HUES48 (cell line): ENCODE measurements around the gene CDK19.

Experiments
- H3K27ac ChIP-seq: one replicate; pipeline ENCODE4 v1.7.0; 2013; ENCODE audit warnings: low read depth, low read length, inconsistent platforms
- H3K27me3 ChIP-seq: 2 replicates; pipeline ENCODE4 v1.6.1; 2013; ENCODE audit warnings: mild to moderate bottlenecking, low read length; ENCODE audit not compliant: control insufficient read depth, insufficient read depth
- H3K36me3 ChIP-seq: 2 replicates; pipeline ENCODE4 v1.6.1; 2013; ENCODE audit warnings: low read length; ENCODE audit not compliant: control insufficient read depth, insufficient read depth
- H3K4me1 ChIP-seq: 2 replicates; pipeline ENCODE4 v1.6.1; 2013; ENCODE audit warnings: mild to moderate bottlenecking, low read length; ENCODE audit not compliant: control insufficient read depth, insufficient read depth
- H3K4me3 ChIP-seq: 2 replicates; pipeline ENCODE4 v1.5.1; 2013; ENCODE audit warnings: mild to moderate bottlenecking, low read depth, low read length
- H3K9ac ChIP-seq: 2 replicates; pipeline ENCODE4 v1.6.1; 2013; ENCODE audit warnings: mild to moderate bottlenecking, low read depth, low read length, moderate library complexity
- H3K9me3 ChIP-seq: 2 replicates; pipeline ENCODE4 v1.6.1; 2013; ENCODE audit warnings: low read length; ENCODE audit not compliant: control insufficient read depth, insufficient read depth

The CDK19 gene

GRCh38 chr6:110703906-110704594 is 111.2 kb downstream of the CDK19 start:
- Histone ChIP-seq H3K4me3 (no peak overlapping the region), H3K36me3 (no peaks in the 10 kb centered on the region), H3K9ac (no peak overlapping the region), H3K9me3 (no peaks in the 10 kb centered on the region), H3K4me1 (peaks cover 11% of the 10 kb centered on the region), H3K27ac (no peak overlapping the region), H3K27me3 (no peaks in the 10 kb centered on the region; the same call in 1 of the 2 replicates)

- H3K27me3 ChIP-seq = no peaks in the 10 kb centered on the region; the same call in 1 of the 2 replicates
- H3K4me1 ChIP-seq = peaks cover 3% of the 10 kb centered on the region
- no peak overlapping the region for H3K27ac ChIP-seq
- no peak overlapping the region for H3K9ac ChIP-seq
- H3K36me3 ChIP-seq = no peaks in the 10 kb centered on the region
- no peak overlapping the region for H3K4me3 ChIP-seq
- no peaks in the 10 kb centered on the region for H3K9me3 ChIP-seq
These were observed 112.0 kb downstream of the CDK19 start for GRCh38 chr6:110703010-110703905.

- Histone ChIP-seq H3K4me1 (no peaks in the 10 kb centered on the region), H3K9ac (no peak overlapping the region), H3K9me3 (no peaks in the 10 kb centered on the region), H3K36me3 (no peaks in the 10 kb centered on the region), H3K27me3 (no peaks in the 10 kb centered on the region; the same call in 1 of the 2 replicates), H3K27ac (no peak overlapping the region), H3K4me3 (no peak overlapping the region)
These were observed 115.5 kb downstream of the CDK19 start for GRCh38 chr6:110699780-110700179.

GRCh38 chr6:110693994-110694393 is 121.3 kb downstream of the CDK19 start:
- Histone ChIP-seq H3K9me3 (no peaks in the 10 kb centered on the region), H3K27ac (no peak overlapping the region), H3K4me3 (no peak overlapping the region), H3K4me1 (peaks cover 10% of the 10 kb centered on the region), H3K9ac (no peak overlapping the region), H3K27me3 (no peaks in the 10 kb centered on the region), H3K36me3 (no peaks in the 10 kb centered on the region)

- no peaks in the 10 kb centered on the region for H3K27me3 ChIP-seq
- H3K36me3 ChIP-seq = no peaks in the 10 kb centered on the region
- H3K4me1 ChIP-seq = peaks cover 14% of the 10 kb centered on the region
- H3K4me3 ChIP-seq = no peak overlapping the region
- H3K27ac ChIP-seq = no peak overlapping the region
- no peaks in the 10 kb centered on the region for H3K9me3 ChIP-seq
- H3K9ac ChIP-seq = no peak overlapping the region
These were observed 122.0 kb downstream of the CDK19 start for GRCh38 chr6:110693296-110693695.

- H3K9ac ChIP-seq = no peak overlapping the region
- no peaks in the 10 kb centered on the region for H3K36me3 ChIP-seq
- peaks cover 14% of the 10 kb centered on the region for H3K4me1 ChIP-seq
- no peak overlapping the region for H3K27ac ChIP-seq
- H3K9me3 ChIP-seq = no peaks in the 10 kb centered on the region
- no peaks in the 10 kb centered on the region for H3K27me3 ChIP-seq
- H3K4me3 ChIP-seq = no peak overlapping the region
These were observed 124.4 kb downstream of the CDK19 start for GRCh38 chr6:110690916-110691315.

GRCh38 chr6:110690106-110690654 is 125.1 kb downstream of the CDK19 start:
- H3K9ac ChIP-seq = no peak overlapping the region
- peaks cover 14% of the 10 kb centered on the region for H3K4me1 ChIP-seq
- H3K27me3 ChIP-seq = no peaks in the 10 kb centered on the region
- no peaks in the 10 kb centered on the region for H3K36me3 ChIP-seq
- H3K27ac ChIP-seq = no peak overlapping the region
- no peaks in the 10 kb centered on the region for H3K9me3 ChIP-seq
- no peak overlapping the region for H3K4me3 ChIP-seq

GRCh38 chr6:110689275-110689935 is 125.9 kb downstream of the CDK19 start:
- H3K9ac ChIP-seq = no peak overlapping the region
- no peaks in the 10 kb centered on the region for H3K9me3 ChIP-seq
- H3K36me3 ChIP-seq = no peaks in the 10 kb centered on the region
- H3K27ac ChIP-seq = no peak overlapping the region
- H3K27me3 ChIP-seq = no peaks in the 10 kb centered on the region
- H3K4me3 ChIP-seq = no peak overlapping the region
- H3K4me1 ChIP-seq = peaks cover 14% of the 10 kb centered on the region

GRCh38 chr6:110688661-110689268 is 126.5 kb downstream of the CDK19 start:
- no peaks in the 10 kb centered on the region for H3K36me3 ChIP-seq
- H3K27ac ChIP-seq = no peak overlapping the region
- no peak overlapping the region for H3K4me3 ChIP-seq
- no peaks in the 10 kb centered on the region for H3K9me3 ChIP-seq
- H3K27me3 ChIP-seq = no peaks in the 10 kb centered on the region
- peaks cover 14% of the 10 kb centered on the region for H3K4me1 ChIP-seq
- H3K9ac ChIP-seq = no peak overlapping the region

GRCh38 chr6:110687326-110687725 is 127.9 kb downstream of the CDK19 start:
- peaks cover 9% of the 10 kb centered on the region for H3K4me1 ChIP-seq
- no peaks in the 10 kb centered on the region for H3K27me3 ChIP-seq
- H3K27ac ChIP-seq = no peak overlapping the region
- no peaks in the 10 kb centered on the region for H3K36me3 ChIP-seq
- H3K4me3 ChIP-seq = no peak overlapping the region
- no peaks in the 10 kb centered on the region for H3K9me3 ChIP-seq
- H3K9ac ChIP-seq = no peak overlapping the region
